Hepatocyte (in vitro differentiated cells): ENCODE data around the gene FAM177B.

ENCODE experiments used
- EZH2phosphoT487 ChIP-seq: fragments of 200-600 bp; sonication (generic); IDR thresholded peaks from one replicate; pipeline ENCODE4 v1.6.1; 2018; ENCODE audit warnings: antibody characterized with exemption, mild to moderate bottlenecking, low read depth, moderate library complexity; ENCODE audit not compliant: unreplicated experiment, severe bottlenecking
- TF ChIP-seq, protein P1 (sequence below): fragments of 200-600 bp; sonication (generic); IDR thresholded peaks from 2 replicates; pipeline ENCODE4 v1.5.1; 2016; ENCODE audit warnings: antibody characterized with exemption, mild to moderate bottlenecking; ENCODE audit not compliant: poor library complexity

DNA sequence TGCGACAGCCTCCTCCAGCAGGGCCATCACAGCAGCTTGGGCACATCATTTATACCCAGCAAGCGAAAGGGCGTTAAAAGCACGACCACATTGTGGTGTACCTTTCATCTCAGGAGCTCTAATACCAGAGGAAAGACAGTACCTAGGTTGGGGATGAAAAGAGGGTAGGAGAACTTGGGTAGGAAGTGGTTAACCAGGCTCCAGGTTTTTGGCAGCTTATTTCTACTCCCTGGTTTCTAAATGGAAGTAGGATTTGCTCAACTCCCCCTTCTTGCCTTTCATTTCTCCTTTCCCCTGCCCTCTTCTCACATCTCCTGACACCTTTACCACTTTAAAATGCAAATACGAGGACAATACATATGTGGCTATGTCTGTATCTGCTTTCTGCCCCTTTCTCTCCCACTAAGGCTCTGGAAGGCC, 30.2 kb downstream of the FAM177B start:
- TF ChIP-seq, protein P1, sequence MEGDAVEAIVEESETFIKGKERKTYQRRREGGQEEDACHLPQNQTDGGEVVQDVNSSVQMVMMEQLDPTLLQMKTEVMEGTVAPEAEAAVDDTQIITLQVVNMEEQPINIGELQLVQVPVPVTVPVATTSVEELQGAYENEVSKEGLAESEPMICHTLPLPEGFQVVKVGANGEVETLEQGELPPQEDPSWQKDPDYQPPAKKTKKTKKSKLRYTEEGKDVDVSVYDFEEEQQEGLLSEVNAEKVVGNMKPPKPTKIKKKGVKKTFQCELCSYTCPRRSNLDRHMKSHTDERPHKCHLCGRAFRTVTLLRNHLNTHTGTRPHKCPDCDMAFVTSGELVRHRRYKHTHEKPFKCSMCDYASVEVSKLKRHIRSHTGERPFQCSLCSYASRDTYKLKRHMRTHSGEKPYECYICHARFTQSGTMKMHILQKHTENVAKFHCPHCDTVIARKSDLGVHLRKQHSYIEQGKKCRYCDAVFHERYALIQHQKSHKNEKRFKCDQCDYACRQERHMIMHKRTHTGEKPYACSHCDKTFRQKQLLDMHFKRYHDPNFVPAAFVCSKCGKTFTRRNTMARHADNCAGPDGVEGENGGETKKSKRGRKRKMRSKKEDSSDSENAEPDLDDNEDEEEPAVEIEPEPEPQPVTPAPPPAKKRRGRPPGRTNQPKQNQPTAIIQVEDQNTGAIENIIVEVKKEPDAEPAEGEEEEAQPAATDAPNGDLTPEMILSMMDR = no peak
- TF ChIP-seq EZH2phosphoT487 = no peak
